ENCODE measurements around the gene ATF3.
"Not testable (repeated sequence)": the region's sequence is repeated elsewhere in the genome, so short reads cannot be mapped to it uniquely, and the experiment has no call there.

The ATF3 gene

GRCh38 chr1:212638492-212639151, 30.1 kb downstream of the ATF3 start:
- ChIA-PET CTCF (interaction anchor here (0.7 to 4.2 kb wide), 3 partner anchors 8 to 162 kb away, joined by 3 to 32 read pairs (median 24); no protein-coding TSS in a partner anchor), POLR2A (no interaction called here)
- no peak for TF ChIP-seq CTCF (IDR thresholded peaks at IDR 0.05; ENCODE audit: control extremely low read depth, extremely low read depth, low read depth, missing control alignments)
- DNase-seq (ENCODE audit: extremely low spot score) = no peak

- POLR2A ChIA-PET; DNase-seq (ENCODE audit: extremely low spot score): not testable (repeated sequence)
- CTCF ChIA-PET = interaction anchor here (0.7 to 4.2 kb wide), 4 partner anchors 9 to 161 kb away, joined by 3 to 32 read pairs (median 14); no protein-coding TSS in a partner anchor
Observed at GRCh38 chr1:212639524-212639923, 31.0 kb downstream of the ATF3 start.

- POLR2A ChIA-PET = interaction anchor here (0.6 kb wide), 1 partner anchor 32 kb away, joined by 3 read pairs; the partner anchor contains the start of gene ATF3
- CTCF ChIA-PET = interaction anchor here (0.7 to 4.2 kb wide), 7 partner anchors 10 to 185 kb away, joined by 3 to 32 read pairs (median 5); no protein-coding TSS in a partner anchor
- TF ChIP-seq CTCF (IDR thresholded peaks at IDR 0.05; ENCODE audit: control extremely low read depth, extremely low read depth, low read depth, missing control alignments) = no peak
- DNase-seq (ENCODE audit: extremely low spot score) = no peak
Observed at GRCh38 chr1:212640223-212640878, 31.8 kb downstream of the ATF3 start.

- no peak for DNase-seq (ENCODE audit: extremely low spot score)
- POLR2A ChIA-PET = interaction anchor here (0.6 kb wide), 1 partner anchor 282 kb away, joined by 3 read pairs; no protein-coding TSS in a partner anchor
- CTCF ChIA-PET = interaction anchor here (0.9 to 4.2 kb wide), 3 partner anchors 8 to 24 kb away, joined by 3 to 32 read pairs (median 24); no protein-coding TSS in a partner anchor
- TF ChIP-seq CTCF (IDR thresholded peaks at IDR 0.05; ENCODE audit: control extremely low read depth, extremely low read depth, low read depth, missing control alignments) = no peak
Observed at GRCh38 chr1:212641956-212642355, 33.4 kb downstream of the ATF3 start.

- CTCF ChIA-PET = interaction anchor here (0.9 to 3.8 kb wide), 5 partner anchors 8 to 35 kb away, joined by 3 to 14 read pairs (median 4); no protein-coding TSS in a partner anchor
- POLR2A ChIA-PET = no interaction called here
- no peak for TF ChIP-seq CTCF (IDR thresholded peaks at IDR 0.05; ENCODE audit: control extremely low read depth, extremely low read depth, low read depth, missing control alignments)
- no peak for DNase-seq (ENCODE audit: extremely low spot score)
Observed at GRCh38 chr1:212643877-212644276, 35.3 kb downstream of the ATF3 start.

- TF ChIP-seq CTCF (IDR thresholded peaks at IDR 0.05; ENCODE audit: control extremely low read depth, extremely low read depth, low read depth, missing control alignments) = no peak
- POLR2A ChIA-PET = no interaction called here
- CTCF ChIA-PET = interaction anchor here (1.0 to 3.8 kb wide), 4 partner anchors 14 to 168 kb away, joined by 3 to 14 read pairs (median 5); no protein-coding TSS in a partner anchor
- DNase-seq (ENCODE audit: extremely low spot score) = no peak
Observed at GRCh38 chr1:212644866-212645545, 36.4 kb downstream of the ATF3 start.

Measured in GM10248 (cell line).